ENCODE data around the gene SVEP1. TPM values are rescaled to one million over a fixed set of nuclear protein-coding genes. Genes with fewer than 3 reads are reported as not detected.

Gene SVEP1
- total RNA-seq, 2 donors from 2014 or later: 0.44 to 0.46 TPM

- no peak for TF ChIP-seq CTCF (conservative IDR thresholded peaks at IDR 0.05)
- Histone ChIP-seq H3K4me1 (ENCODE audit: control insufficient read depth, insufficient read depth, low read length) (peaks cover 8% of the 10 kb centered on the region), H3K4me3 (ENCODE audit: low read length) (no peak overlapping the region), H3K9me3 (ENCODE audit: control insufficient read depth, low read length) (no peaks in the 10 kb centered on the region), H3K27me3 (ENCODE audit: control insufficient read depth, insufficient read depth, low read length, poor library complexity, severe bottlenecking) (peaks cover 43% of the 10 kb centered on the region), H3K9ac (ENCODE audit: extremely low read depth, low read length, poor library complexity, severe bottlenecking) (no peak overlapping the region), H3K27ac (ENCODE audit: low read depth, low read length) (no peak overlapping the region), H3K36me3 (ENCODE audit: control insufficient read depth, insufficient read depth, low read length) (no peaks in the 10 kb centered on the region)
- DNase-seq: peak; percentile 80
- peaks cover 4% of the 10 kb centered on the region for H3K9me3 Mint-ChIP-seq
- H3K27ac Mint-ChIP-seq: no peak overlapping the region
- WGBS, 2 experiments (ENCODE audit: insufficient coverage in 1 of 2, insufficient read length in 1 of 2): 31% methylated on average over 3 of the region's 3 CpGs; no CpG with 5 or more reads in 1 of the 2 experiments
- H3K27me3 Mint-ChIP-seq (ENCODE audit: insufficient read depth): peaks cover 42% of the 10 kb centered on the region
- H3K36me3 Mint-ChIP-seq (ENCODE audit: low read depth): peaks cover under 1% of the 10 kb centered on the region
- peaks cover 27% of the 10 kb centered on the region for H3K4me1 Mint-ChIP-seq
- H3K4me3 Mint-ChIP-seq: no peak overlapping the region
Measured at GRCh38 chr9:110582156-110582555, 2.6 kb upstream of the SVEP1 start.

- DNase-seq: no peak
- Histone ChIP-seq H3K36me3 (ENCODE audit: control insufficient read depth, insufficient read depth, low read length) (no peaks in the 10 kb centered on the region), H3K4me3 (ENCODE audit: low read length) (no peak overlapping the region), H3K4me1 (ENCODE audit: control insufficient read depth, insufficient read depth, low read length) (peaks cover 8% of the 10 kb centered on the region), H3K9ac (ENCODE audit: extremely low read depth, low read length, poor library complexity, severe bottlenecking) (no peak overlapping the region), H3K27me3 (ENCODE audit: control insufficient read depth, insufficient read depth, low read length, poor library complexity, severe bottlenecking) (peaks cover 47% of the 10 kb centered on the region), H3K9me3 (ENCODE audit: control insufficient read depth, low read length) (no peaks in the 10 kb centered on the region), H3K27ac (ENCODE audit: low read depth, low read length) (no peak overlapping the region)
- peaks cover 45% of the 10 kb centered on the region for H3K27me3 Mint-ChIP-seq (ENCODE audit: insufficient read depth)
- no peaks in the 10 kb centered on the region for H3K36me3 Mint-ChIP-seq (ENCODE audit: low read depth)
- TF ChIP-seq CTCF (conservative IDR thresholded peaks at IDR 0.05): no peak
- WGBS, 2 experiments (ENCODE audit: insufficient coverage in 1 of 2, insufficient read length in 1 of 2): 69 to 100% methylated on average over 3 to 6 of the region's 6 CpGs
- peaks cover 3% of the 10 kb centered on the region for H3K9me3 Mint-ChIP-seq
- H3K4me3 Mint-ChIP-seq: no peak overlapping the region
- H3K27ac Mint-ChIP-seq: no peak overlapping the region
- peaks cover 27% of the 10 kb centered on the region for H3K4me1 Mint-ChIP-seq
Measured at GRCh38 chr9:110580850-110581249, 1.3 kb upstream of the SVEP1 start.

GRCh38 chr9:110579862-110580219 is 300 bp upstream of the SVEP1 start:
- peak overlapping the region; percentile 84 for H3K4me3 ChIP-seq (ENCODE audit: low read length)
- H3K27me3 ChIP-seq (ENCODE audit: control insufficient read depth, insufficient read depth, low read length, poor library complexity, severe bottlenecking): peaks cover 56% of the 10 kb centered on the region
- Mint-ChIP-seq H3K36me3 (ENCODE audit: low read depth) (no peaks in the 10 kb centered on the region), H3K4me1 (peaks cover 27% of the 10 kb centered on the region), H3K4me3 (peak overlapping the region; percentile 53), H3K27ac (no peak overlapping the region), H3K27me3 (ENCODE audit: insufficient read depth) (peaks cover 46% of the 10 kb centered on the region), H3K9me3 (no peaks in the 10 kb centered on the region)
- WGBS, 2 experiments (ENCODE audit: insufficient coverage in 1 of 2, insufficient read length in 1 of 2): 4 to 5% methylated on average over 10 to 13 of the region's 13 CpGs
- H3K27ac ChIP-seq (ENCODE audit: low read depth, low read length): no peak overlapping the region
- no peaks in the 10 kb centered on the region for H3K36me3 ChIP-seq (ENCODE audit: control insufficient read depth, insufficient read depth, low read length)
- TF ChIP-seq CTCF (conservative IDR thresholded peaks at IDR 0.05): no peak
- peak; percentile 70 for DNase-seq
- H3K9ac ChIP-seq (ENCODE audit: extremely low read depth, low read length, poor library complexity, severe bottlenecking): no peak overlapping the region
- no peaks in the 10 kb centered on the region for H3K9me3 ChIP-seq (ENCODE audit: control insufficient read depth, low read length)
- peaks cover 8% of the 10 kb centered on the region for H3K4me1 ChIP-seq (ENCODE audit: control insufficient read depth, insufficient read depth, low read length)
